ENCODE measurements around the gene ASRGL1.

ASRGL1 gene

GRCh38 chr11:62394825-62395538 is 57.7 kb downstream of the ASRGL1 start:
- peak; percentile 88 for DNase-seq

GRCh38 chr11:62395885-62396551 is 58.8 kb downstream of the ASRGL1 start:
- no peak for DNase-seq

- no peak for DNase-seq
Measured at GRCh38 chr11:62398011-62398994, 61.1 kb downstream of the ASRGL1 start.

GRCh38 chr11:62399172-62399877 is 62.1 kb downstream of the ASRGL1 start:
- no peak for DNase-seq

GRCh38 chr11:62399878-62400266 is 62.6 kb downstream of the ASRGL1 start:
- no peak for DNase-seq

- no peak for DNase-seq
Measured at GRCh38 chr11:62400281-62400680, 63.0 kb downstream of the ASRGL1 start.

GRCh38 chr11:62400760-62401159 is 63.5 kb downstream of the ASRGL1 start:
- no peak for DNase-seq

- DNase-seq = no peak
Measured at GRCh38 chr11:62401356-62401755, 64.1 kb downstream of the ASRGL1 start.

- no peak for DNase-seq
Measured at GRCh38 chr11:62401811-62402210, 64.6 kb downstream of the ASRGL1 start.

GRCh38 chr11:62402226-62402959 is 65.1 kb downstream of the ASRGL1 start:
- DNase-seq = no peak

GRCh38 chr11:62402960-62403730 is 65.9 kb downstream of the ASRGL1 start:
- DNase-seq = no peak

- DNase-seq = no peak
Measured at GRCh38 chr11:62404435-62404834, 67.2 kb downstream of the ASRGL1 start.

- DNase-seq = no peak
Measured at GRCh38 chr11:62404901-62405300, 67.7 kb downstream of the ASRGL1 start.

GRCh38 chr11:62406034-62406433 is 68.8 kb downstream of the ASRGL1 start:
- DNase-seq = no peak

GRCh38 chr11:62409831-62410230 is 72.6 kb downstream of the ASRGL1 start:
- no peak for DNase-seq

GRCh38 chr11:62410972-62411371 is 73.7 kb downstream of the ASRGL1 start:
- no peak for DNase-seq

GRCh38 chr11:62411524-62411923 is 74.3 kb downstream of the ASRGL1 start:
- DNase-seq = no peak

GRCh38 chr11:62413060-62413696 is 75.9 kb downstream of the ASRGL1 start:
- DNase-seq = no peak

GRCh38 chr11:62416596-62416995 is 79.3 kb downstream of the ASRGL1 start:
- DNase-seq = no peak

- no peak for DNase-seq
Measured at GRCh38 chr11:62418136-62418535, 80.9 kb downstream of the ASRGL1 start.

GRCh38 chr11:62418733-62419132 is 81.5 kb downstream of the ASRGL1 start, which contains the start of gene SCGB1A1:
TSS of gene SCGB1A1 (plus strand) at chr11:62419033. CDS start at chr11:62419096, 63 bp downstream.
- DNase-seq = no peak
